ENCODE results near the gene TRIM17.
"Not testable (repeated sequence)": the region's sequence is repeated elsewhere in the genome, so short reads cannot be mapped to it uniquely, and the experiment has no call there.

TRIM17 gene

GRCh38 chr1:228446852-228447251 is 30.2 kb upstream of the TRIM17 start:
- no peak for DNase-seq

GRCh38 chr1:228445843-228446650 is 29.4 kb upstream of the TRIM17 start:
- DNase-seq = no peak

DNA sequence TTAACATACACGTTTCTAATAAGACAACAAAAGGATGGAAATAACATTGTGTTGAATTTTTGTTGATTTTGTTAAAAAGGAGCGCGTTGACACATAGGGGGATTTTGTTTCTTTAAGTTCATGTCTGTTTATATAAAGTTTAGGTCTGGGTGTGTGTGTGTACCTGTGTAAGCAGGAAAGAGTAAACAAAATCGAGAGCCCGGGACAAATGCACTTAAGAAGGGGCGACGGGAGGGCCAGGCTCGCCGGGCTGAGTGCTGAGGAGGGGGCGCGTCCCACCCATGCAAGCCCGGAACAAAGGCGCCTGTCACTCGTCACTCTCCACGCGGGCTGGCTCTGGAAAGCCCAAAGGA is 28.8 kb upstream of the TRIM17 start:
- DNase-seq = no peak

GRCh38 chr1:228443395-228443794 is 26.7 kb upstream of the TRIM17 start:
- no peak for DNase-seq

GRCh38 chr1:228440761-228441500 is 24.3 kb upstream of the TRIM17 start:
- DNase-seq = no peak

GRCh38 chr1:228438266-228438665 is 21.6 kb upstream of the TRIM17 start:
- DNase-seq = no peak

GRCh38 chr1:228437424-228437962 is 20.8 kb upstream of the TRIM17 start:
- DNase-seq = no peak

GRCh38 chr1:228434689-228435088 is 18.0 kb upstream of the TRIM17 start:
- no peak for DNase-seq

- not testable (repeated sequence) for DNase-seq
Measured at GRCh38 chr1:228433337-228434053, 16.8 kb upstream of the TRIM17 start.

- no peak for DNase-seq
Measured at GRCh38 chr1:228430243-228430642, 13.6 kb upstream of the TRIM17 start.

DNA sequence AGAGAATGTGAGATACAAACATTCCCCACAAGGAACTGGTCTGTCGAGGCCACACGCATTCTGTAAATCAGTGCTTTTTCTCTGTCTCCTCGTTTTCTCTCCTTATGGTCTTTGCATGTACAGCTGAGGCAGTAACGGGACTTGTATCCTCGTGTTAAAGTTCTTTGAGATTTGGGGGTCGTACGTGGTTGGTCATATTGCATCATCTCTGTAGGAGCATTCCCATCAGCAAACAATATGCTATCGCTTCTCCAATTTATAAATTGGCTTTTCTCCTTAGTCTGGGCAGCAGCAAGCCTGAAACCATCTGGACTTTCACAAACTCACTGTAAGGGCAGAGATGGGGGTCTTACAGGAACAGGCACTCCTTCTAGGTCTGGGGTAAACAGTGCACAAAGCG is 13.0 kb upstream of the TRIM17 start:
- no peak for DNase-seq

DNA sequence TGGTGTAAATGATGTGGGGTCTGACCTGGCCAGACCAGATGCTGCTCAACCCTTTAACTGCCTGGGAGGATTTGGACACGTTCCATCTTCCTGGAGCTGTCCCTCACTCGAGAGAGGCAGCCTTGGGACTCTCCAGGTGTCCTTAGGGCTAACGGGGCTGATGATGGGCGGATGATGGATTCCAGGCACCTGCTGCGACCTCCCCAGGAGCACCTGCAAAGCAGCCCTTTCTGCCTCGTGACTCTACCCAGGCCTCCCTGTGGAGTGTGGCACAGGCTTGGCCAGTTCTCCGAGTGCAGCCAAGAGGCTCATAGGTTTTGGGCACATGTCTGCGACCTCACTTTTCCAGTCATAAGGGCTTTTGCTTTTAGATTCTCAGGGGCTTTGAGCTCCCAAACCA is 12.3 kb upstream of the TRIM17 start:
- no peak for DNase-seq

DNA sequence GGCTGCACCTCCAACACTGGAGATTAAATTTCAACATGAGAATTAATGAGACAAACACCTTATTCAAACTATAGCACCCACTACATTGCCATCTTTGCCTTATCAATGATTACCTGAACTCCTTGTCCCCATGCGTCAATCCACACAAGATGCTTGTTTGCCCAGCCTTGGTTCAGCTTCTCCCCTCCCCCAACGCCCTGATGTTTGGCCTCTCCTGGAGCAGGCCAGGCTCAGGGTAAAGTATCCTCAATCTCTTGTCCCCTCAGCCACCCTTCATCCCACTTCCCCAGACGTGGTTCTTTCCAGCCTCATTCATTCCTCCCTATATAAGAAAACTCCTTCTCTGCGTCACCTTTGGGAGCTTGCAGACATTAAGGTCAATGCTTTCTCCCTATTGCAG is 11.8 kb upstream of the TRIM17 start:
- no peak for DNase-seq

- no peak for DNase-seq
Measured at GRCh38 chr1:228426518-228427175, 10.0 kb upstream of the TRIM17 start.

DNA sequence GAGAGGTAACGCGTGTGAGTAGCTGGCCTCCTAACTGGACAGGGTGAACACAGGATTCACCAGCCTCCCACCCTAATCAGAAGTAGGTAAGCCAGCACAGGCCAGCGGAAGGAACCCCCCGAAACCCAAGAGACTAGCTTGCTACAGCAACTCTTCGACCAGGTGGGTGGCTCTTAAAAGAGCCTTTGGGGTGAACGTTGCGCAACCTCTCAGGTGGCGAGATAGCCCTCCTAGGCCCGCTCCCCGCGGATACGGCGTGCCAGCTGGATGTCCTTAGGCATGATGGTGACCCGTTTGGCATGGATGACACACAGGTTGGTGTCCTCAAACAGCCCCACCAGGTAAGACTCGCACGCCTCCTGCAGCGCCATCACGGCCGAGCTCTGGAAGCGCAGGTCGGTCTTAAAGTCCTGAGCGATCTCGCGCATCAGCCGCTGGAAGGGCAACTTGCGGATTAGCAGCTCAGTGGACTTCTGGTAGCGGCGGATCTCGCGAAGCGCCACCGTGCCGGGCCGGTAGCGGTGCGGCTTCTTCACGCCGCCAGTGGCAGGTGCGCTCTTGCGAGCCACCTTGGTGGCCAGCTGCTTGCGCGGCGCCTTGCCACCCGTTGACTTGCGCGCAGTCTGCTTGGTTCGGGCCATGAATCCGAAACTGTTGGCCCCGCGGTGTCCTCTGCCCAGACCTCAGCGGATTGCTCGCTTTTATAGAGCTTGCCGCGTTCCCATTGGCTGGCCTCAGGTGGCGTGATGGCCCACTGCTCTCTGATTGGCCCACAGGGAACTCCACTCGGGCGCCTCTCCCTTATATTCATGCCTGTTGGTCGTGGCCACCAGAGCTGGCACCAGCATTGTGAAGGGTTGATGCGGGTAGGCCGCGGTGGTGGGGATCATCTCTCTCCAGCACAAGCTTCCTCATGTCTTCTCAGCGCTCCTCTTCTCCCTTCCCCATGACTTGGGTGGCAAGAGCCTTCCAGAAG is 8.3 kb upstream of the TRIM17 start:
- no peak for DNase-seq

- no peak for DNase-seq
Measured at GRCh38 chr1:228423404-228424053, 6.9 kb upstream of the TRIM17 start.

DNA sequence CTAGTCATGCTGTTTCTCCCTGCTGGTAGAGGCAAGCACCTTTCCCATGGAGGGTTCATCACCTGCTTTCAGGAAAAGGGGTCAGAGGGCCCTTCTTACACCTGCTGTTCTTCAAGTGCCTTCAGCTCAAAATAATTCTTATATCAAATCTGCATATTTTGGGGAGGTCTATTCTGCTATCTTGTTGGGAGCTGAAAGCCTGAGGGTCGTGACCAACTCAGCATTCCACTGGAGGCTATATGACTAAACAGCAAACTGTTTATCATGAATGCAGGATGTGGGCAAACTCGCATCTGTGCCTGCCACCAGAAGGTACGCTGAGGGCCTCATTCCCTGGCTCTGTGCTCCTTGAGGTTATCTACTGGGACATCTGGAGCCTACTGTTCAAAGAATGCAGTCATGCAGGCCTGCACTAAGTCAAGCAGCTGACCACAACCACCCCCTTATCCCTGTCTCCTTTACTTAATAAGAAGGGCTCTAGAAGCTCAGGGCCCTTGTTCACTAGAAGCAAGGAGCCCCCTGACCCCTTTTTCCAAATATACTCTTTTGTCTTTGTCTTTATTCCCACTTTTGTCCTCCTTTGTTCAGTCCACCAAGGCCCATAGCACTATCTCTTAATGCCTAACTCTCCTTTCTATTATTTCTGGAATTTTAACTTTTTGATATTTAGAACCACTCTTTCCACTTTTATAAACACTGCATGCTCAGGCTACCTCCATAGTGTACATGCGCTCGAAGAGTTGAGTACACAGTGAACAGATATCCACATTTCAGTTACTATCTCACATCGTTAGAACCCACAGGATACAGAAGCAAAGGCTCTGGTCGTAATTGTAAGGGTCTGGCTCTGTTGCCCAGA is 4.5 kb upstream of the TRIM17 start:
- no peak for DNase-seq

GRCh38 chr1:228417483-228418203 is 982 bp upstream of the TRIM17 start:
- no peak for DNase-seq

- no peak for DNase-seq
Measured at GRCh38 chr1:228417061-228417460, 400 bp upstream of the TRIM17 start.

DNA sequence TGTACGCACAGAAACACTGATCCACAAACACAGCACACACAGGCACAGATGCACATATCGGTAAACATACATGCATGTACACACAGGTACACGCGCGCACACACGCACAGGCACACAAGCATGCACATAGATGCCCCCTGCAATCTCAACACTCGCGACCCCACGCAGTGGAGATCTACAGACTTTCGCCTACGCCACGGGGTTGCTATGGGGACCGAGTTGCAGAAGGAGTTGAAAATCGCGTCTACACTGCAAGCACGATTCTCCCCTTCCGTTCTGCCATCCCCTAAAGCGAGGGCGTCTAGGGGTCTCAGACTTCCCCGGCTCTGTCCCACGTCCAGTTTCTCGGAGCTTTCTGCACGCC is 826 bp downstream of the TRIM17 start:
- DNase-seq = no peak

Data from cortex of kidney (tissue), 1 donor.